Upper lobe of left lung (tissue), 4 donors: ENCODE measurements around the gene USH1C.

ENCODE experiments used
- POLR2A ChIP-seq, 4 donors: fragments of 450-650 bp; IDR thresholded peaks; one replicate each; pipeline ENCODE4 v1.5.1; 2016 to 2017; ENCODE audit warnings: antibody characterized with exemption in 4 of 4, mild to moderate bottlenecking in 2 of 4
- POLR2AphosphoS5 ChIP-seq, 2 donors: sonication (generic); formaldehyde crosslinking; IDR thresholded peaks; one replicate each; pipeline ENCODE4 v1.5.1; 2017; ENCODE audit warnings: antibody characterized with exemption in 2 of 2
- TF ChIP-seq, protein P1 (sequence below), 6 experiments: fragments of 450-650 bp in 4 of 6; fragments of 200-600 bp in 2 of 6; sonication (generic) in 2 of 6; IDR thresholded peaks; one replicate each; pipeline ENCODE4 v1.5.1; 2016 to 2019; ENCODE audit warnings: antibody characterized with exemption in 6 of 6

DNA sequence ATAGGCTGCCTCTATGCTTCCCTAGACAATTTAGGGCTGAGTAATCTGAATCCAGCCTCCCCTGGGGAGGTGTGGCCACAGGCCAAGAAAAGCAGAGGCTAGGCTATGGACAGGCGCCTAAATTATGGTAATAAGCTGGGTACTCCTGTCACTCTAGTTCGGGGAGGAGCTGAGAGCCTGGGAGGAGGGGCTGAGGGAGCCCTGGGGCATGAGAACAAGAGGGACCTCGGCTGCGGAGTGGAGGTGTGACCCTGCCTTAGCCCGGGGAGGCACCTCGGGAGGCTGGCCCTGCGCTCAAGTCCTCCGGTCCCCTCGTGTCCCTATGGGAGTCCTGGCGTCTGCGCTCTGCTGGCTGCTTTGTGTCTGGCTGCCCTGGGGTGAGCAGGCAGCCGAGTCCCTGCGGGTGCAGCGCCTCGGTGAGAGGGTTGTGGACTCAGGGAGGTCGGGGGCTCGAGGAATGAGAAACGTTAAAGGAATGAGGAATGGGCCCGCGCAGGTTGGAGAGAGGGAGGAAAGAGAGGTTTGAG, 2.9 kb upstream of the USH1C start, which contains the start of gene OTOG:
- TF ChIP-seq POLR2A (IDR thresholded peaks at IDR 0.05) (no peak), POLR2AphosphoS5 (IDR thresholded peaks at IDR 0.05) (no peak)
- TF ChIP-seq, protein P1, sequence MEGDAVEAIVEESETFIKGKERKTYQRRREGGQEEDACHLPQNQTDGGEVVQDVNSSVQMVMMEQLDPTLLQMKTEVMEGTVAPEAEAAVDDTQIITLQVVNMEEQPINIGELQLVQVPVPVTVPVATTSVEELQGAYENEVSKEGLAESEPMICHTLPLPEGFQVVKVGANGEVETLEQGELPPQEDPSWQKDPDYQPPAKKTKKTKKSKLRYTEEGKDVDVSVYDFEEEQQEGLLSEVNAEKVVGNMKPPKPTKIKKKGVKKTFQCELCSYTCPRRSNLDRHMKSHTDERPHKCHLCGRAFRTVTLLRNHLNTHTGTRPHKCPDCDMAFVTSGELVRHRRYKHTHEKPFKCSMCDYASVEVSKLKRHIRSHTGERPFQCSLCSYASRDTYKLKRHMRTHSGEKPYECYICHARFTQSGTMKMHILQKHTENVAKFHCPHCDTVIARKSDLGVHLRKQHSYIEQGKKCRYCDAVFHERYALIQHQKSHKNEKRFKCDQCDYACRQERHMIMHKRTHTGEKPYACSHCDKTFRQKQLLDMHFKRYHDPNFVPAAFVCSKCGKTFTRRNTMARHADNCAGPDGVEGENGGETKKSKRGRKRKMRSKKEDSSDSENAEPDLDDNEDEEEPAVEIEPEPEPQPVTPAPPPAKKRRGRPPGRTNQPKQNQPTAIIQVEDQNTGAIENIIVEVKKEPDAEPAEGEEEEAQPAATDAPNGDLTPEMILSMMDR (IDR thresholded peaks at IDR 0.05): no peak
